Smooth muscle cell (in vitro differentiated cells): ENCODE data around the gene DPM3. TPM values are rescaled to one million over a fixed set of nuclear protein-coding genes. Genes with fewer than 3 reads are reported as not detected.
"Not testable (repeated sequence)": the region's sequence is repeated elsewhere in the genome, so short reads cannot be mapped to it uniquely, and the experiment has no call there.

Source experiments
- DNase-seq: peaks from one replicate; lab custom pipeline; 2025; ENCODE audit not compliant: unreplicated experiment; lab: John Stamatoyannopoulos, UW
- H2AFZ ChIP-seq: fragments of 200-600 bp; sonication (generic); 2 replicates; pipeline ENCODE4 v1.6.0; 2016; ENCODE audit warnings: antibody characterized with exemption, low read depth, mild to moderate bottlenecking
- H3F3A ChIP-seq: fragments of 200-600 bp; sonication (generic); 2 replicates; pipeline ENCODE4 v1.6.0; 2017; ENCODE audit warnings: antibody characterized with exemption, low read depth
- H3K27ac ChIP-seq: fragments of 200-600 bp; sonication (generic); 2 replicates; pipeline ENCODE4 v1.5.1; 2016; ENCODE audit warnings: low read depth, mild to moderate bottlenecking
- H3K27me3 ChIP-seq: fragments of 200-600 bp; sonication (generic); 2 replicates; pipeline ENCODE4 v1.6.1; 2016; ENCODE audit warnings: low read depth, mild to moderate bottlenecking
- H3K36me3 ChIP-seq: fragments of 200-600 bp; sonication (generic); 2 replicates; pipeline ENCODE4 v1.5.1; 2016; ENCODE audit warnings: low read depth
- H3K4me1 ChIP-seq: fragments of 200-600 bp; sonication (generic); 2 replicates; pipeline ENCODE4 v1.5.1; 2016; ENCODE audit warnings: low read depth
- H3K4me2 ChIP-seq: fragments of 200-600 bp; sonication (generic); 2 replicates; pipeline ENCODE4 v1.6.0; 2016; ENCODE audit warnings: mild to moderate bottlenecking
- H3K4me3 ChIP-seq: fragments of 200-600 bp; sonication (generic); 2 replicates; pipeline ENCODE4 v1.5.1; 2016; ENCODE audit warnings: mild to moderate bottlenecking
- H3K79me2 ChIP-seq: fragments of 200-600 bp; sonication (generic); 2 replicates; pipeline ENCODE4 v1.6.0; 2016; ENCODE audit warnings: low read depth, mild to moderate bottlenecking
- H3K9ac ChIP-seq: fragments of 200-600 bp; sonication (generic); 2 replicates; pipeline ENCODE4 v1.6.0; 2016; ENCODE audit warnings: low read depth
- H3K9me3 ChIP-seq: fragments of 200-600 bp; sonication (generic); replicated peaks from 2 replicates; pipeline ENCODE4 v1.5.1; 2016; ENCODE audit warnings: low read depth
- H4K20me1 ChIP-seq: fragments of 200-600 bp; sonication (generic); 2 replicates; pipeline ENCODE4 v1.6.0; 2016; ENCODE audit warnings: low read depth
- WGBS: methylation state at CpG from one replicate; pipeline ENCODE4 v1.1.7; 2016; ENCODE audit warnings: low lambda C conversion rate; 5-methylcytosine and 5-hydroxymethylcytosine counted together
- polyA plus RNA-seq: library from polyadenylated mRNA; unstranded; fragments of >200 nt; fragmentation: Nextera tagmentation; extraction: Ambion mirVana; gene quantifications from 2 replicates; pipeline ENCODE4 v1.2.1, GENCODE V29; 2016
- total RNA-seq: library from RNA; depleted of rRNA; stranded (reverse); fragments of >200 nt; gene quantifications from 2 replicates; pipeline ENCODE4 v1.2.3, GENCODE V29; 2014
- TF ChIP-seq, protein P1 (sequence below): fragments of 200-600 bp; sonication (generic); IDR thresholded peaks from 2 replicates; pipeline ENCODE4 v1.5.1; 2017; ENCODE audit warnings: borderline replicate concordance, mild to moderate bottlenecking, antibody characterized with exemption; ENCODE audit not compliant: insufficient read depth, poor library complexity, severe bottlenecking

DPM3 gene
- total and polyA plus RNA-seq, 2 experiments from 2014 or later, result 69.1 to 75.8 TPM

DNA sequence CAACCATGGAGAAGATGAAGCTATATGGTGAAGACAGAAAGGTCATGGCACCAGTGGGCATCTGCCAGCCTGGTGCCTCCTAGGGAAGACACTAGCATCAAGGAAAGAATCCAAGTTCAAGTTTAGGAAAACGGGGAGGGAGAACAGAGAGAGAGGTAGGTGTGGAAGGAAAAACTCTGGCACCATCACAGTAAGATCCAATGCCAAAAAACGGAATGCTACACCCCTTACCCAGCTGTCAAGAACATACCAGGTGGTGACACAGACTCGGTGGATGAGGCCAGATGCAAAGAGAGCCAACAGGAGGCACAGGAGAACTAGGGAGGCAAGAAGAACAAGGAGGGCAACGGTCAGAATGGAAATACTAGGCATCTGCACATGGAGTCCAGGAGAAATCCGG lies 29.2 kb upstream of the DPM3 start:
- peaks cover 16% of the 10 kb centered on the region for H3K79me2 ChIP-seq
- no peaks in the 10 kb centered on the region for H4K20me1 ChIP-seq
- H3K27ac ChIP-seq, result no peak overlapping the region
- H3K4me1 ChIP-seq, result peaks cover 13% of the 10 kb centered on the region
- no peak overlapping the region for H3K9ac ChIP-seq
- no peak overlapping the region for H3K4me3 ChIP-seq
- H3K9me3 ChIP-seq, result no peaks in the 10 kb centered on the region
- H3K27me3 ChIP-seq, result no peaks in the 10 kb centered on the region
- H3F3A ChIP-seq, result no peaks in the 10 kb centered on the region
- no peak overlapping the region for H2AFZ ChIP-seq
- TF ChIP-seq, protein P1, sequence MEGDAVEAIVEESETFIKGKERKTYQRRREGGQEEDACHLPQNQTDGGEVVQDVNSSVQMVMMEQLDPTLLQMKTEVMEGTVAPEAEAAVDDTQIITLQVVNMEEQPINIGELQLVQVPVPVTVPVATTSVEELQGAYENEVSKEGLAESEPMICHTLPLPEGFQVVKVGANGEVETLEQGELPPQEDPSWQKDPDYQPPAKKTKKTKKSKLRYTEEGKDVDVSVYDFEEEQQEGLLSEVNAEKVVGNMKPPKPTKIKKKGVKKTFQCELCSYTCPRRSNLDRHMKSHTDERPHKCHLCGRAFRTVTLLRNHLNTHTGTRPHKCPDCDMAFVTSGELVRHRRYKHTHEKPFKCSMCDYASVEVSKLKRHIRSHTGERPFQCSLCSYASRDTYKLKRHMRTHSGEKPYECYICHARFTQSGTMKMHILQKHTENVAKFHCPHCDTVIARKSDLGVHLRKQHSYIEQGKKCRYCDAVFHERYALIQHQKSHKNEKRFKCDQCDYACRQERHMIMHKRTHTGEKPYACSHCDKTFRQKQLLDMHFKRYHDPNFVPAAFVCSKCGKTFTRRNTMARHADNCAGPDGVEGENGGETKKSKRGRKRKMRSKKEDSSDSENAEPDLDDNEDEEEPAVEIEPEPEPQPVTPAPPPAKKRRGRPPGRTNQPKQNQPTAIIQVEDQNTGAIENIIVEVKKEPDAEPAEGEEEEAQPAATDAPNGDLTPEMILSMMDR, result no peak
- no peaks in the 10 kb centered on the region for H3K36me3 ChIP-seq
- WGBS, result 96% methylated on average over 5 of the region's 5 CpGs
- no peak overlapping the region for H3K4me2 ChIP-seq
- DNase-seq, result no peak

DNA sequence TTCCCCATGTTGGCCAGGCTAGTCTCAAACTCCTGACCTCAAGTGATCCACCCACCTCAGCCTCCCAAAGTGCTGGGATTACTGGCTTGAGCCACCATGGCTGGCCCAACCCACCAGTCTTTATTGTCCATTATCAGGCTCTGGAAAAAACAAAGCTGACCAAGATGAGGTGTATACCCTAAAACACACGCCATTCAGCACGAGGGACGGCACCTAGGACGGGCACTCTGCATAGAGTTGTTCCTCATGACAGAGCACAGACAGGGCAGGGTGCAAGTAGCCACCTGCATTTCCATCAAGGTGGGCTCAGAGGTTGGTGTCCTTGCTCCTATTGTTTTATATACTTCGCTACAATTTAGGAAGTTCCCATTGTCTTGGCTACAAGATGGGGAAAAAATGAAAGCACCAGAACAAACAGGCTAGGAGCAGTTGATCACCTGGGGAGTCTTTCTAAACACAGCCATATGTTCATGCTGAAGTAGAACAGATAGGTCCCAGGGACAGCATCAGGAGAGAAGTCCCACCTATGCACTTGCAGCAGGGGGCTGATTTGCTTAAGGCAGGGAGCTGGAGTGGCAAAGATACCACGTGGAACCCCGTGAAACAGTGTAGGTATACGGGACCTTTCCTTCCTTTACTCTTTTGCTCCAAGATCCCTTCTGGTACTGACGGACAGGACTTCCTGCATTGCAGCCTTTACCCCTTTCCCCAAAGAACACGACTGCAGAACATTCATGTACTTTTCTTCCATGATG lies 28.3 kb upstream of the DPM3 start:
- no peaks in the 10 kb centered on the region for H4K20me1 ChIP-seq
- no peak overlapping the region for H3K4me3 ChIP-seq
- H3K79me2 ChIP-seq, result peaks cover 16% of the 10 kb centered on the region
- no peaks in the 10 kb centered on the region for H3F3A ChIP-seq
- WGBS, result 97% methylated on average over 10 of the region's 10 CpGs
- TF ChIP-seq, protein P1, result no peak
- H3K4me2 ChIP-seq, result no peak overlapping the region
- peaks cover 13% of the 10 kb centered on the region for H3K4me1 ChIP-seq
- no peak overlapping the region for H3K9ac ChIP-seq
- no peak overlapping the region for H2AFZ ChIP-seq
- H3K27me3 ChIP-seq, result no peaks in the 10 kb centered on the region
- no peaks in the 10 kb centered on the region for H3K9me3 ChIP-seq
- no peaks in the 10 kb centered on the region for H3K36me3 ChIP-seq
- no peak overlapping the region for H3K27ac ChIP-seq
- no peak for DNase-seq

DNA sequence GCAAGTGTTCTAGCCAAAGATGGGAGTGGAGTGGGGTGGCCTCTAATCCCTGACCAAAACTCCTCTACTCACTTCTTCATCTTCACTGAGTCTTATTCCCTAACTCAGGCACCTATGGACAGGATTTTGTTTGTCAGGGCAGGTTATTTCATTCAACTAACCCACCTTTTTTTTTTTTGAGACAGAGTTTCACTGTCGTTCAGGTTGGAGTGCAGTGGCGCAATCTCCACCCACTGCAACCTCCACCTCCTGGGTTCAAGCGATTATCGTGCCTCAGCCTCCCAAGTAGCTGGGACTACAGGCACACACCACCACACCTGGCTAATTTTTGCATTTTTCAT lies 27.7 kb upstream of the DPM3 start:
- Histone ChIP-seq H3K4me1 (peaks cover 13% of the 10 kb centered on the region), H3K4me2 (peak overlapping the region; percentile 60), H3K79me2 (peaks cover 16% of the 10 kb centered on the region)
- H3K4me3 ChIP-seq, H3K27me3 ChIP-seq, H3F3A ChIP-seq, H3K36me3 ChIP-seq, H3K9me3 ChIP-seq, DNase-seq, H3K27ac ChIP-seq, H3K9ac ChIP-seq, H2AFZ ChIP-seq, H4K20me1 ChIP-seq: not testable (repeated sequence)
- WGBS, result 67% methylated on average over 4 of the region's 4 CpGs

DNA sequence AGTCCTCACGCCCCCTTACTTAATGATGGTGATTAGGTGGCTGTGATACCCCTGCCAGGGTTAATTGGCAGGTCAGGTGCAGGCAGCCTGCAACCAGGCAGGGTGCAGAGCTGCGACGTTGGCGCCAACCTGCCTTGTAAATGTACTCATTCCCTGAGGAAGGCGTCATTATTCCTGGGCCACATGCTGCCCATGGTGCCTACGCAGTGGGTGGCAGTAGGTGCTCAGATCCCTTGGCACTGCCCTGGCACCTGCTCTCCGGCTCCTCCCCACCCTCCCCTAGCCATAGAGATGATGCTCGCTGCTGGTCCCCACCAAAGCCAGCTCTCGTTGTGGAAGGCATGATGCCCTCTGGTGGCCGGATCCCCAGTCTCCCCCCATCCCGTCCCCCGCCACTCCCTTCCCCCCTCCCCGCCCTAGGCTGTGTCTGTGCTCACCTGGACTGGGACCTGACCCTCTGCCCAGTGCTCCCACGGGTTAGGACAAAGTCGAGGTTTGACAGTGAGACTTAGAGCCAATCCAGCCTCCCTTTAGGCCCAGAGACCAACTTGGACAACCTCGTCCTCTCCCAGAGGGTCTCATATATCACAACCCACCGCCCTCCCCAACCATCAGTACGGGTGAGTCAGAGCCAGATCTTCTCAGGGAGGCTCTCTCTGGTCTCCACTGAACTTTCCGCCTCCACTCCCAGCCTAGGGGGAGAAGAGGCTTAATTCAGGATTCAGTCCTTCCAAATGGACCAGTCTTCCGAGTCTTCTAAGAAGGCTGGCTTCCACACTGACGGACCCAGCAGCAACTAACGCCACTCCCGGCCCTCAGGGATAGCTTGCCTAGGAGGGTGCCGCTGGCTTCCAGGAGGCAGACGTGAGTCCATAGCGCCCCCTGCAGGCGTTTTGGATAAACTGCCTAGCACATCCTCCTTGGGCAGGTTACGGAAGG lies 27.1 kb upstream of the DPM3 start:
- Histone ChIP-seq H3K4me3 (peak overlapping the region; percentile 27), H3K36me3 (no peaks in the 10 kb centered on the region), H3K79me2 (peaks cover 16% of the 10 kb centered on the region), H3K27ac (no peak overlapping the region), H4K20me1 (no peaks in the 10 kb centered on the region), H3K27me3 (no peaks in the 10 kb centered on the region), H3K9me3 (no peaks in the 10 kb centered on the region), H2AFZ (no peak overlapping the region), H3K9ac (no peak overlapping the region), H3K4me1 (peaks cover 13% of the 10 kb centered on the region), H3F3A (no peaks in the 10 kb centered on the region), H3K4me2 (peak overlapping the region; percentile 60)
- DNase-seq, result peak; percentile 46
- TF ChIP-seq, protein P1, result peak; percentile 93
- 11% methylated on average over 26 of the region's 28 CpGs for WGBS
